ENCODE measurements around the gene TOMM34.

TOMM34 gene

GRCh38 chr20:44990957-44991356 is 30.8 kb upstream of the TOMM34 start:
- Histone ChIP-seq H3K27me3 (replicated peaks) (no peaks in the 10 kb centered on the region), H3K27ac (no peak overlapping the region), H3K4me3 (ENCODE audit: low read depth, low read length) (no peak overlapping the region), H3K36me3 (replicated peaks) (peaks cover 8% of the 10 kb centered on the region)
- no peak for TF ChIP-seq CTCF (IDR thresholded peaks at IDR 0.05; ENCODE audit: low read depth, low read length, missing control alignments)
- in situ Hi-C loops (cut with HindIII; ENCODE audit: low pct_ligation_motif_present, low sequenced_read_pairs) = no loop called here
- no peak for DNase-seq

- Histone ChIP-seq H3K4me3 (ENCODE audit: low read depth, low read length) (no peak overlapping the region), H3K27me3 (replicated peaks) (no peaks in the 10 kb centered on the region), H3K36me3 (replicated peaks) (peaks cover 8% of the 10 kb centered on the region), H3K27ac (no peak overlapping the region)
- TF ChIP-seq CTCF (IDR thresholded peaks at IDR 0.05; ENCODE audit: low read depth, low read length, missing control alignments) = no peak
- no peak for DNase-seq
- in situ Hi-C loops (cut with HindIII; ENCODE audit: low pct_ligation_motif_present, low sequenced_read_pairs) = no loop called here
These were observed 30.2 kb upstream of the TOMM34 start for GRCh38 chr20:44990425-44990824.

GRCh38 chr20:44988631-44989171 is 28.5 kb upstream of the TOMM34 start:
- DNase-seq = no peak
- no peak for TF ChIP-seq CTCF (IDR thresholded peaks at IDR 0.05; ENCODE audit: low read depth, low read length, missing control alignments)
- in situ Hi-C loops (cut with HindIII; ENCODE audit: low pct_ligation_motif_present, low sequenced_read_pairs) = no loop called here

GRCh38 chr20:44983093-44983674 is 23.0 kb upstream of the TOMM34 start:
- in situ Hi-C loops (cut with HindIII; ENCODE audit: low pct_ligation_motif_present, low sequenced_read_pairs) = no loop called here
- no peak for DNase-seq
- Histone ChIP-seq H3K27ac (no peak overlapping the region), H3K27me3 (replicated peaks) (no peaks in the 10 kb centered on the region), H3K36me3 (replicated peaks) (peaks cover 19% of the 10 kb centered on the region), H3K4me3 (ENCODE audit: low read depth, low read length) (no peak overlapping the region)
- no peak for TF ChIP-seq CTCF (IDR thresholded peaks at IDR 0.05; ENCODE audit: low read depth, low read length, missing control alignments)

More at GRCh38 chr20:44988631-44989171, 28.5 kb upstream of the TOMM34 start:
- H3K27ac ChIP-seq = no peak overlapping the region
- H3K27me3 ChIP-seq (replicated peaks) = no peaks in the 10 kb centered on the region
- peaks cover 9% of the 10 kb centered on the region for H3K36me3 ChIP-seq (replicated peaks)
- H3K4me3 ChIP-seq (ENCODE audit: low read depth, low read length) = no peak overlapping the region

GRCh38 chr20:44981736-44982406 is 21.7 kb upstream of the TOMM34 start:
- H3K27ac ChIP-seq = no peak overlapping the region
- no peak for TF ChIP-seq CTCF (IDR thresholded peaks at IDR 0.05; ENCODE audit: low read depth, low read length, missing control alignments)
- no peak overlapping the region for H3K4me3 ChIP-seq (ENCODE audit: low read depth, low read length)
- no peak for DNase-seq
- H3K27me3 ChIP-seq (replicated peaks) = no peaks in the 10 kb centered on the region
- in situ Hi-C loops (cut with HindIII; ENCODE audit: low pct_ligation_motif_present, low sequenced_read_pairs) = no loop called here
- H3K36me3 ChIP-seq (replicated peaks) = peaks cover 19% of the 10 kb centered on the region

Measured in brain microvascular endothelial cell (primary cell).